Ramos (cell line): ENCODE results near the gene ITPR2.
"Not testable (repeated sequence)": the region's sequence is repeated elsewhere in the genome, so short reads cannot be mapped to it uniquely, and the experiment has no call there.

Experiments used
- in situ Hi-C: fragments of 300-500 bp; cut with MboI; formaldehyde crosslinking; loops from one replicate; pipeline ENCODE4 v1.14.3; 2022; ENCODE audit warnings: low sequenced_read_pairs; ENCODE audit not compliant: unreplicated experiment

ITPR2 gene

DNA sequence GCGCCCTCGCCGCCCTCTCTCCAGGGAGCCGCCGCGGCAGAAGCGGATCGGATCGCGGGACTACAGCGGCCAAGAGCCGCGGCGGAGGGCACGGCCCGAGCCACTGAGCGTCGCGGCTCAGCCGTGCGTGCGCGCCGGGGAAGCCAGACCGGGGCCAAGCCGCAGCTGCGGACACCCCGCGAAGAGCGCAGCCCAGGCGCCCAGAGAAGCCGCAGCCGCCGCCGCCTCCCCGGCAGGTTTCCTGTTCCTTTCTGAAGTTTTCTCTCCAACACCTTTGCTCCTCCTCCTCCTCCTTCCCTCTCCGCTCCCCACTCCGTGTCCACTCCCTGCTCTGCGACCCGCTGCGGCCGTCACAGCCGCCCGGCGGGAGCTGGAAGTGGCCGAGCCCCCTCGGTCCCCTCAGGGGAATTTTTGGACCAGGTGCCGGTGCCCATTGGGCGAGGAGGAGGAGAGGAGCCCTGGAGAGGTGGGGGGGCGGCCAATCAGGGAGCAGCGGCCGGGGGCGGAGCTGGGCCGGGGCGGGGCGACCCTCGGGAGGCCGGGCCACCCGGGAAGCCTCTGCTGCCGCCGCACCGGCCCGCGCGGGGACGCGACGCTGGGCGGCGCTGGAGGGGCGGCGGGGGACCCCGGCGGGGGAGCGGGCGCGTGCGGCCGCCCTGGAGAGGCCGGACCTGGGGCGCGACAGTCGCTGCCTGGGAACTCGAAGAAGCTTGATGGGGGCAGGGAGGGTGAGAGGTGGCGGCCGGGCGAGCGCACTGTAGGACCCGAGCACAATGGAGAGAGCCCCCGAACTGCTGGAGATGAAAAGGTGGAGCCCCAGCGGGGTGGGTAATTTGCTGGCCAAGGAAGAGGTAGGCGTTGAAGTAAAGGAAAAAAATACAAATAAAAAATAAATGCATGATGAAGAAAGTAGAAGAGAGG lies at the start of gene ITPR2:
Gene ITPR2 (minus strand): TSS at position 373 of the 921 bp plus-strand sequence. CDS start 413 bp downstream, outside the sequence.
- in situ Hi-C loops = no loop called here

DNA sequence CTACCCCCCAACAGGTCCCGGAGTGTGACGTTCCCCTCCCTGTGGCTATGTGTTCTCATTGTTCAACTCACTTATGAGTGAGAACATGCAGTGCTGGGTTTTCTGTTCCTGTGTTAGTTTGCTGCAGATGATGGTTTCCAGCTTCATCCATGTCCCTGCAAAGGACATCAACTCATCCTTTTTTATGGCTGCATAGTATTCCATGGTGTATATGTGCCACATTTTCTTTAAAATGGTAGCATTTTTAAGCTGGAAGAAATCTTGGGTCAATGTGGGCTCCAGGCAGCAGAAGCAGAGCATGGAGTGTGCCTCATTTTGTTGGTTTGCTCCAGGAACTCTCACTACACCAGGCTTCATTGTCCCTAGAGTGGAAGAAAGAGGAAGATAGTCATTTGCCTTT lies 47.6 kb upstream of the ITPR2 start:
- in situ Hi-C loops = no loop called here

- in situ Hi-C loops = no loop called here
These were observed 45.7 kb upstream of the ITPR2 start for GRCh38 chr12:26878661-26879119.

GRCh38 chr12:26874501-26875296 lies 41.7 kb upstream of the ITPR2 start:
- in situ Hi-C loops = no loop called here

DNA sequence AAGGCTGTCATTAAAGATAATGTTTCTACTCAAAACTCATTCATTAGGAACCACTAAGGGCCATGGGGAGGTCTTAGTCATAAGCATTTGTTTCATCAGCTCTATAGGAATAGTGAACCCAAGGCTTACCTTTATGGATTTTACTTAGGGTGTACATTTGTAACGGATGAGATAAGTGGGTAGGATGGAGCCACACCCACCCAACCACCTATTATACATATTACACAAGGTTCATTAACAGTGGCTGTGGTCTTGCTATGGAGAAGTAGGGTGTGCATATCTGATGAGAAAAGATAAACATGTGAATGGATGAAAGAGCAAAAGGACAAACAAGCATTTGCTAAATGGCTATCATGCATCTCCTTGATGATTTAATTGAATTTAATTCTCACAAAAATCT lies 39.6 kb upstream of the ITPR2 start:
- in situ Hi-C loops = no loop called here

DNA sequence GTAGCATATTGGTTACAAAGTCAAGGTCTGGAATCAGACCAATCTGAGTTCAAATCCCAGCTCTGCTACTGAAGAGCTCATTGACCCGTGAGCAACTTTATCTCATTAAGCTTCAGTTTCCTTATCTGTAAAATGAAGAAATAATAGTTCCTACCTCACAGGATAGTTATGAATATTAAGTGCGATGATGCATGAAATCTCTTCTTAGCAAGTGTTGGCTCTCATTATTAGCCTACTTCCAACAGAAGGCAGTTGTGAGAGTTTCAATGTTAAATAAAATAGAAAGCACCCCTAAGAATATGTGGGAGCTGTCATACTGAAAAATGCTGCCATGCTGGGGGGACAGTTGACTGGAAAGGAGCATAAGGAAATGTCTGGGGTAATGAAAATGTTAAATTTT lies 39.0 kb upstream of the ITPR2 start:
- in situ Hi-C loops = no loop called here

DNA sequence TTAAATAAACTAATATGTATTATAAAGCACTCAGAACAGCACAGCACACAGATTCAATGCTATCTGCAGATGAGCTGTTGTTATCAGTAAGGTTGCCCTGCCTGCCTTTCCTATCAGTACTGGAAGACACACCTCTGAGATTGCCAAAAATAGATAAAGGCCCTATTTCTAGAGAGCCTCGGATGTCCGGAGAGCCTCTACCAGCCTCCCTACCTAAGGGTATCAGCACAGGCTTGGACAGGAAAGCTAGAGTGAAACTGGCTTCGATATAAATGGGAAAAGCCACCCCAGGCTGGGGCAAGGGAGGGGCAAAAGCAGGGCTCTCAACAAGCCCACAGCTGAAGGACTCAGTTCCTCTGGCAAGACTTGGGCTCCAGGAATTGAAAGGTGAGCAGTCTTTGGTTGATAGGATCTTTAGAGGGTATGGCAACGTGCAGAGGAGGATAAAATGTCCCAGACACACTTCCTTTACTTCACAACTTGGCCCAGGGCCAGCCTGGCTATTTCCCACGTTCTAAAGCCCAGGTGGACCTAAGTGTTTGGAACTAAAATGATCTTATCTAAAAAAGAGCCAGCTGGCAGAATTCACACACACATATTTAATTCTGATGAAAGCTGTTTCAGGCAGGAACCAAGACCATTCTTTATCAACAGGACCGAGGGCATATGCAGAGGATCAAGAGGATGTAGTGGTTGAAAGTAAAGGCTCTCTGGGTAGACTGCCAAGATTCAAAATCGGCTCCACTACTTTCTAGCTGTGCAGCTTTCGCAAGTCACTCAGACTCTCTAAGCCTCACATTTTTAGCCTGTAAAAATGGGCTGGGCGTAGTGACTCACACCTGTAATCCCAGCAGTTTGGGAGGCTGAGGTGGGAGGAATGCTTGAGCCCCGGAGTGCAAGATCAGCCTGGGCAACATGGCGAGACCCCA lies 37.8 kb upstream of the ITPR2 start:
- in situ Hi-C loops = no loop called here

DNA sequence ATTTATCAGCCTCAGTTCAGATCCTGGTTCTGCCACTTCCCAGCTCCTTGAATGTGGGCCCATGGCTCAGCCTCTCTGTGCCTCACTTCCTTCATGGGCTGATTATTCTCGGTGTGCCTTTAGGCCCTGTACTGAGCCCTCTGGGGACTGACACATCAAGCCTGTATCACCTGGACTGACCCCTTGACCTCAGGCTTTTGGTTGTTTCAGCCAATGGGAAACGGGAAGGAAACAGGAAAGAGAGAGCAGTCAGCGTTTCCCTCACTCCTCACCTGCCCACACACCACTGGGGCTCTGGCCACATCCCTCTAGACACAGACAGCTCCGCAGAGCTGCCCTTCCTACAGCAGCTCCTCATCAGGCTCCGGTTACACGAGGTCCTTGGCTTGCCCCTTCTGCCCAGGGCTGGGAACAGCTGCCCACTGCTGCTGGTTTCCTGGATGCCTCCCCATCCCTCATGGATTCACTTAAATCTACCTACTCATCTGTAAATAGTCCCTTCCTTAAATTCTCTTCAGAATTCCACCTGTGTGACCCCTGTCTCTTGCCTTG lies 37.0 kb upstream of the ITPR2 start:
- in situ Hi-C loops = no loop called here

DNA sequence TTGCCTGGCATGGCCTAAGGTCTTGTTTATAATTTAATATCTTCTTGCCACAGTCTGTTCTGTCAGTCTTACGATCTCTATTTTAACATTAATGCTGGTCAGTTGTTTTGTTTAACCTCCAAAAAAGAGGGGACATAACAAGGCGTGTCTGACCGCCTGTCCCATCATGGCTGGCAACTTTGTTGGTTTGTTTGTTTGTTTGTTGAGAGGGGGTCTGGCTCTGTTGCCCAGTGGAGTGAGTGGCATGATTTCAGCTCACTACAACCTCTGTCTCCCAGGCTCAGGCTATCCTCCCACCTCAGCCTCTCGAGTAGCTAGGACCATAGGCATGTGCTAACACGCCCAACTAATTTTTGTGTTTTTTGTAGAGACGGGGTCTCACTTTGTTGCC lies 36.1 kb upstream of the ITPR2 start:
- in situ Hi-C loops = no loop called here

GRCh38 chr12:26868447-26869103 lies 35.6 kb upstream of the ITPR2 start:
- in situ Hi-C loops = no loop called here

DNA sequence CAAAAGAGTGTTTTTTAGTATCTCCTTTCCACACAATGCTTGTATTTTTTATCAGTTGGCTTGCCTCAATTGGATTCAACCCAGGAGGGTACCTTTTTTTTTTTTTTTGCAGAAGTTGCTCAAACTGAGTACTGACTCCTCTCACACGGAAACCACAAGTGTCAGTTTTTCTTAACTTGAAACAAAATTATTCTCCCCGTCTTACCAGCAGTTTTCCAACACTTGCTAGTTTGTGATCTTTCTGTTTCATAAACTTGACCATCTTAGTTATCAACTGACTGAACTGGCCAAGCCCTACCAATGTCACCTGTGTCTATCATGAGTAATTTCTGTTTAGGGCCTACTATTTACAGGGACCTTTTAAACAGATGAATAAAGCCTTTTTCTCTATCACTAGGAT lies 34.1 kb upstream of the ITPR2 start:
- in situ Hi-C loops = no loop called here

DNA sequence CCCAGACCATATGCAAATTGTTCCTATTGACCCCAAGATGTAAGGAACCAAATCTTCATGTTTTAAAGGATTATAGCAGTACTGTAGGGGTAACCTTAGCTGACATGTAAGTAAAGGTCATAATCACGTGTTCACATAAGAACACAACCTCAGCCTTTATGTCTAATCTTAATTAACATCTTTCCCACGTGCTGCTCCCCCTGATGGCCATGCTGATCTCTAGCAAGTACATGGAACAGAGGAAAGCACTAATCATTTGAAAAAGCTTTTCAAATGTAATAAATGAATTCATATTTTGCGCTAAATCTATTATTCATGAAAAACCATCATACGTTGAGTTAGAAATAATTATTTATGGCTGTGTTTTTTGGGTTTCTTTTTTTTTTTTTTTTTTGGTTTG lies 30.5 kb upstream of the ITPR2 start:
- in situ Hi-C loops = no loop called here

DNA sequence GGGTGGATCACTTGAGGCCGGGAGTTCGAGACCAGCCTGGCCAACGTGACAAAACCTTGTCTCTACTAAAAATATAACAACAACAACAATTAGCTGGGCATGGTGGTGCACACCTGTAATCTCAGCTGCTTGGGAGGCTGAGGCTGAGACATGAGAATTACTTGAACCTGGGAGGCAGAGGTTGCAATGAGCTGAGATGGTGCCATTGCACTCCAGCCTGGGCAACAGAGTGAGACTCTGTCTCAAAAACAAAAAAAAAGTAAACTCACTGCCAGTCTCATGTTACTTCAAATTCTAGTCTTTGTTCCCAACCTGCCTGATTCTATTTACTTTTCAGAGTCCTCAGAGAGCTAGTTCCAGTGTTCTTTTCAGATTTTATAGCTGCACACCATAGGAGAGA lies 29.8 kb upstream of the ITPR2 start:
- in situ Hi-C loops = not testable (repeated sequence)

DNA sequence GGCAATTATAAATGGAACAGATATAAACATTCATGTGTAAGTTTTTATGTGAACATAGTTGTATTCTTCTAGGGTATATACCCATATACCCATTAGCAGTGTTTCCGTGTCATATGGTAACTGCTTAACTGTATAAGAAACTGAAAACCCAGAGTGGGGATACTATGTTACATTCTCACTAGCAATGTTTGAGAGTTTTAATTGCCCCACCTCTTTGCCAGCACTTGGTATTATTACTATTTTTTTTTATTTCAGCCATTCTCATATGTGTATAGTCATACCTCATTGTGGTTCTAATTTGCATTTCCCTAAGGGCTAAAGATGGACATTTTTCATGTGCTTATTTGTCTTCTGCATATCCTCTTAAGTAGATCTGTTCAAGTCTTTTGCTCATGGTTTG lies 28.7 kb upstream of the ITPR2 start:
- in situ Hi-C loops = no loop called here

- in situ Hi-C loops = loop anchor here (10.0 kb wide), 1 partner anchor 157 kb away; the partner anchor contains the start of gene TM7SF3
These were observed 24.6 kb upstream of the ITPR2 start for GRCh38 chr12:26857465-26858176.

DNA sequence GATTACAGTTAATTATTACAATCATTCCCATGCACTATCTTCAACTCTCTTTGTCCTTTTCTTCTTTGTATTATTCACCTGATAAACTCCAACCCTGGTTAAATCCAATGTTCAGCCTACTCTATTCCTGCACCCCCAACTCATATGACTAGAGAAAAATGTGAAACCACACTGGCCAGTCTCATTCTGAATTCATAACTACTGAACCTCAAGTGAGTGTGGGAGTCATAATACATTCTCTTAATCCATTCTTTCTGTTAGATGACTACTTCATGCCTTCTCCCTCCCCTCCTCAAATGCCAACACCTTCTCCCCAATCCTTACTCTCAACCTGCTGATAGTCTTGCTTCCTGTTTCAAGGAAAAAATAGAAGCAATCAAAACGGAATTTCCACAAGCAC lies 22.3 kb upstream of the ITPR2 start:
- in situ Hi-C loops = loop anchor here (10.0 kb wide), 1 partner anchor 159 kb away; the partner anchor contains the start of gene TM7SF3

GRCh38 chr12:26854031-26854390 lies 21.0 kb upstream of the ITPR2 start:
- in situ Hi-C loops = loop anchor here (10.0 kb wide), 1 partner anchor 161 kb away; the partner anchor contains the start of gene TM7SF3

GRCh38 chr12:26853303-26854030 lies 20.5 kb upstream of the ITPR2 start:
- in situ Hi-C loops = loop anchor here (10.0 kb wide), 1 partner anchor 161 kb away; the partner anchor contains the start of gene TM7SF3
